PFSK-1 (cell line): ENCODE results near the gene HOXA13.

ENCODE experiments used
- POLR2AphosphoS5 ChIP-seq: IDR thresholded peaks from 2 replicates; pipeline ENCODE4 v1.6.1; 2012; ENCODE audit warnings: low read depth, mild to moderate bottlenecking, control low read depth, low read length, moderate library complexity
- TAF1 ChIP-seq: IDR thresholded peaks from 2 replicates; pipeline ENCODE4 v1.6.1; 2012; ENCODE audit warnings: low read length, control low read depth, borderline replicate concordance; ENCODE audit not compliant: insufficient read depth
- TF ChIP-seq, protein P1 (sequence below), 2 experiments: IDR thresholded peaks; 2 replicates each; pipeline versions ENCODE4 v1.6.1 to v1.8.0; 2011 to 2012; ENCODE audit warnings: low read depth in 2 of 2, low read length in 2 of 2, control low read depth in 1 of 2, inconsistent platforms in 1 of 2, mild to moderate bottlenecking in 1 of 2, moderate library complexity in 1 of 2; ENCODE audit not compliant: insufficient read depth in 1 of 2

DNA sequence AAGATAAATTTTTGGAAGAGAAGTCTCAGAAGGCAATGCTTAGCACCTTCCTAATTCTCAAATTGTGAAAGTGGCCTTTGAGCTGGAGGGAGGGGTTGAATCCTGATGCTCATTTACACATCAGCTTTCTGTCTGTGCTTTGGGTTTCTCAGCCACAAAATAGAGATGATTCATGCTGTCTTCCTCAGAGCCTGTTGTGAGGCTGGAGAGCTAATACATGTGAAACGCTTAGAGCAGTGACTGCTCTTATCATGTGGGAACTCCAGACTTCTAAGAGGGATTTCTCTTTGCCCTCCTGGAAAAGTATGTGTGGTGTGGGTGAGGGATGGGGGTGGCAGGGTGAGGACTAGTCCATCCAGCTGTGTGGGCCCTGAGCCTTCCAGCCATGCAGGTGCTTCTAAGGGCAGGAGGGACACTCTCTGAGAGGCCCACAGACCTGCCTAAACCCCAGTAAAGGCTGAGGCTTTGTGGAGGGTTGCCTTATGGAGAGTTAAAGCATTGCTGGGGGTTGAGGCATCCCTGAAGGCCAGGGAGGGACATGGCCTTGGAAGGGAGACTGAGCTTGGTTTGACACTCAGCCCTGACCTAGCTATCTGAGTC is 37.9 kb upstream of the HOXA13 start:
- TF ChIP-seq TAF1 (no peak), POLR2AphosphoS5 (no peak)
- TF ChIP-seq, protein P1, sequence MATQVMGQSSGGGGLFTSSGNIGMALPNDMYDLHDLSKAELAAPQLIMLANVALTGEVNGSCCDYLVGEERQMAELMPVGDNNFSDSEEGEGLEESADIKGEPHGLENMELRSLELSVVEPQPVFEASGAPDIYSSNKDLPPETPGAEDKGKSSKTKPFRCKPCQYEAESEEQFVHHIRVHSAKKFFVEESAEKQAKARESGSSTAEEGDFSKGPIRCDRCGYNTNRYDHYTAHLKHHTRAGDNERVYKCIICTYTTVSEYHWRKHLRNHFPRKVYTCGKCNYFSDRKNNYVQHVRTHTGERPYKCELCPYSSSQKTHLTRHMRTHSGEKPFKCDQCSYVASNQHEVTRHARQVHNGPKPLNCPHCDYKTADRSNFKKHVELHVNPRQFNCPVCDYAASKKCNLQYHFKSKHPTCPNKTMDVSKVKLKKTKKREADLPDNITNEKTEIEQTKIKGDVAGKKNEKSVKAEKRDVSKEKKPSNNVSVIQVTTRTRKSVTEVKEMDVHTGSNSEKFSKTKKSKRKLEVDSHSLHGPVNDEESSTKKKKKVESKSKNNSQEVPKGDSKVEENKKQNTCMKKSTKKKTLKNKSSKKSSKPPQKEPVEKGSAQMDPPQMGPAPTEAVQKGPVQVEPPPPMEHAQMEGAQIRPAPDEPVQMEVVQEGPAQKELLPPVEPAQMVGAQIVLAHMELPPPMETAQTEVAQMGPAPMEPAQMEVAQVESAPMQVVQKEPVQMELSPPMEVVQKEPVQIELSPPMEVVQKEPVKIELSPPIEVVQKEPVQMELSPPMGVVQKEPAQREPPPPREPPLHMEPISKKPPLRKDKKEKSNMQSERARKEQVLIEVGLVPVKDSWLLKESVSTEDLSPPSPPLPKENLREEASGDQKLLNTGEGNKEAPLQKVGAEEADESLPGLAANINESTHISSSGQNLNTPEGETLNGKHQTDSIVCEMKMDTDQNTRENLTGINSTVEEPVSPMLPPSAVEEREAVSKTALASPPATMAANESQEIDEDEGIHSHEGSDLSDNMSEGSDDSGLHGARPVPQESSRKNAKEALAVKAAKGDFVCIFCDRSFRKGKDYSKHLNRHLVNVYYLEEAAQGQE (IDR thresholded peaks at IDR 0.05; ENCODE audit: insufficient read depth in 1 of 2, low read depth in 2 of 2, low read length in 2 of 2), result no peak
